ELR (cell line): ENCODE data around the gene ZG16B.

Source experiments
- DNase-seq: peaks from one replicate; pipeline ENCODE4 v3.0.0-alpha.2; 2015; ENCODE audit warnings: low read depth

The ZG16B gene

DNA sequence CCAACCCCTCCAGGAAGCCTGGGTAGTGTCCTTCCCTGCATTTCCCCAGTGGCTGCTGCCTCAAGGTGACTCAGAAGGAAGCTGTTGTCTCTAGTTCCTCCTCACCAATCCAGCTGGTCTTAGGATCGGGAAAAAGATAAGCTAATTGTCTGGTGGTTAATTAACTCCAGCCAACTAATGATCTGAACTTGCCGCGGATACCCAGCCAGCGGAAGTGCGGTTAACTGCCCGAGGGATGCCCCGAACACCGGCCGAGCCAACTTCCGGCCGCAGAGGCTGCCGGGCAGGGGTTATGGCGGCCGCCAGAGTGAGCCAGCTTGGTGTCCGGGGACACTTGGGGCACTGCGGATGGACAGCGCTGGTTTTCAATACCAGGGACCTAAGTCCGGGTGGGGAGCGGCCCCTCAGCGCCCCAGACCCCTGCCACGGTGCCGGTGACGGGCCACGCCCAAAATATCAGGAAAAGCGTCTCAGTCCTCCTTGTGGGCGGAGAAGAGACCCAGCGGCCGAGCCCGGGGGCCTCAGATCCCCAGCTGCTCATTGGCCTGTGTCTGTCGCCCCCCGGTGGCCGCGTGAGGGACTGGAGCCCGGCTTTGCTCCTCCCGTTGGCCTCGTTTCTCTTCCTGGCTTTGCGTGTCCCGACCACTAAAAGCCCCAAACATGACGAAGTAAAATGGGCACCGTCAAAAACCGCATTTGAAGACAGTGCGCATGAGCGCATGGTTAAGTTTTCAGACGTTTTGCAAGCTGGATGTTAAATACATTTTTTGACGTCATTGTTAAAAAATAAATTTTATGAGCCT lies 38.1 kb downstream of the ZG16B start:
- peak; percentile 91 for DNase-seq

- DNase-seq: no peak
Measured at GRCh38 chr16:2871926-2872325, 41.8 kb downstream of the ZG16B start.

DNA sequence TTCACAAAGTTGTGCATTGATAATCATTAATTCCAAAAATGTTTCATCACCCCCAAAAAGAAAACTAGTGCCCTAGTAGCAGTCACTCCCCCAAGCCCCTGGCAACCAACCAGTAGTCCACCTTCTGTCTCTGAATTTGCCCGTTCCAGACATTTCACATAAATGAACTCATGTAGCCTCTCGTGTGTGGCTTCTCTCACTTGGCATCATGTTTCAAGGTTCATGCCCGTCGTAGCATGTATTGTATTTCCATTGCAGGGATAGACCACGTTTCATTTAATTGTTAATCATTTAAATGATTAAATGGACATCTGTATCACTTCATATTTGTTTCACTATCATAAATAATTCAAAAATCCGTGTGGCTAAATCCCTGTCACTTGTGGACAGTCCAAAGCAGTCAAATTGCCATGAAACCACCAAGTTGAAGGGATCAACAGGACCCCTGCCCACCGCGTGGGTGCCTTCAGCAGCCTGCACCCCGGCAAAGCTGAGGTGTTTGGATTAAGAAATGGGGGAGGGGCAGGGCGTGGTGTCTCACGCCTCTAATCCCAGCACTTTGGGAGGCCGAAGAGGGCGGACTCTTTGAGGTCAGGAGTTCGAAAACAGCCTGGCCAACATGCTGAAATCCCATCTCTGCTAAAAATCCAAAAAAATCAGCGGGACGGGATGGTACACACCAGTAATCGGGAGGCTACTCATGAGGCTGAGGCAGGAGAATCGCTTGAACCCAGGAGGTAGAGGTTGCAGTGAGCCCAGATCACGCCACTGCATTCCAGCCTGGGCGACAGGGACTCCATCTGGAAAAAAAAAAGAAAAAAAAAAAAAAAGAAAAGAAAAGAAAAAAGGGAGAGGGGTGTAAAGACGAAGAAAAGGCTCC lies 44.2 kb downstream of the ZG16B start:
- DNase-seq: no peak

GRCh38 chr16:2874912-2875362 lies 44.8 kb downstream of the ZG16B start:
- peak; percentile 78 for DNase-seq

DNA sequence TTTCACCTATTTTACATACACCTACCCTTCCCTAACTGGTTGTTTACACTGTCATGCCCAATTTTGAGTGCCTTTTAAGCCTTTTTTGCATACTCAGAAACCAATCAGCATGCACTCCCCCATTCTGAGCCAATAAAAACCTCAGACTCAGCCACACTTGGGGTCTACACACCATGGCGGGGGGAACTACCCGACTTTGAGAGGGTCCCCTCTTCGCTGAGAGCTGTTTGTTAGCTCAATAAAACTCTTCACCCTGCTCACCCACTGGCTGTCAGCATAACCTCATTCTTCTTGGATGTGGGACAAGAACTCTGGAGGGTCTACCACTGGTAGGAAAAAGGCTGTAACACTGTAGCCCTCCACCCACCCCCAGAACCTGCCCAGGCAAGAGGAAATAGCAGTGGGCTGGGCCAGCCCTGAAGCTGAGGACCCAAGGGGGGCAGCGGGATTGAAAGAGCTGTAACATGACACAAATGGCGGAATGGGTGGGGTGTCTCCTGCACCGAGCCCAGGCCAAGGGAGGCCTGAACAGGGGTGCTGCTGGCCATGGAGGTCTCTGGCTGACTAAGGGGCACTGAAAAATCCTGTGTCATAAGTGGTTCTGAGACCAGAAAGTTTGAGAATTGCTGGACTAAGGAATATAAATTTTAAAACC lies 49.9 kb downstream of the ZG16B start:
- no peak for DNase-seq
